GM12874 (cell line): Measurements from ENCODE around the gene ARHGAP22.

Experiments used
- TF ChIP-seq, protein P1 (sequence below): IDR thresholded peaks from 2 replicates; pipeline ENCODE4 v1.5.1; 2011; ENCODE audit warnings: low read depth, mild to moderate bottlenecking, control low read depth, low read length, moderate library complexity; ENCODE audit not compliant: insufficient read depth

ARHGAP22 gene

GRCh38 chr10:48608976-48609375 lies 4.1 kb upstream of the ARHGAP22 start:
- TF ChIP-seq, protein P1, sequence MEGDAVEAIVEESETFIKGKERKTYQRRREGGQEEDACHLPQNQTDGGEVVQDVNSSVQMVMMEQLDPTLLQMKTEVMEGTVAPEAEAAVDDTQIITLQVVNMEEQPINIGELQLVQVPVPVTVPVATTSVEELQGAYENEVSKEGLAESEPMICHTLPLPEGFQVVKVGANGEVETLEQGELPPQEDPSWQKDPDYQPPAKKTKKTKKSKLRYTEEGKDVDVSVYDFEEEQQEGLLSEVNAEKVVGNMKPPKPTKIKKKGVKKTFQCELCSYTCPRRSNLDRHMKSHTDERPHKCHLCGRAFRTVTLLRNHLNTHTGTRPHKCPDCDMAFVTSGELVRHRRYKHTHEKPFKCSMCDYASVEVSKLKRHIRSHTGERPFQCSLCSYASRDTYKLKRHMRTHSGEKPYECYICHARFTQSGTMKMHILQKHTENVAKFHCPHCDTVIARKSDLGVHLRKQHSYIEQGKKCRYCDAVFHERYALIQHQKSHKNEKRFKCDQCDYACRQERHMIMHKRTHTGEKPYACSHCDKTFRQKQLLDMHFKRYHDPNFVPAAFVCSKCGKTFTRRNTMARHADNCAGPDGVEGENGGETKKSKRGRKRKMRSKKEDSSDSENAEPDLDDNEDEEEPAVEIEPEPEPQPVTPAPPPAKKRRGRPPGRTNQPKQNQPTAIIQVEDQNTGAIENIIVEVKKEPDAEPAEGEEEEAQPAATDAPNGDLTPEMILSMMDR = no peak

DNA sequence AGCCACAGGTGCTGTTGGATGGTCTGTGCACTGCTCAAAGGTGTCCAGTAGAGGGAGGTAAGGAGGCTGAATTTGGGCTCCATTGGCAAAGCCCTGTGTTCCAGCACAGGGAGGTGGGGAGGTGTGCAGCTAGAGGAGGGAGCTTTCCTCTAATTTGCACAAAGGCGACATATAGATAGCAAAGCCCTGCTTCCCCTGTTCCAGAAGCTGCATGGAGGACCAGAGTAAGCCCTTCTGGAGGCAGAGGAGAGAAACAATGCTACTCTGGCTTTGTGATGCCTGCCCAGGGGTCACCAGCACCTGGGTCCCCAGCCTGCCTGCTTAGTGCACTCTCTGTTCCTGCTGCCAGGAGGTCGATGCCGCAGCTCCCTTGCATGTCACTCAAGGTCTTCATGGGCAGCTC lies 3.4 kb upstream of the ARHGAP22 start:
- TF ChIP-seq, protein P1 = peak; percentile 89

- TF ChIP-seq, protein P1 = no peak
These were observed 2.7 kb upstream of the ARHGAP22 start for GRCh38 chr10:48607356-48608278.

- TF ChIP-seq, protein P1 = no peak
These were observed 1.9 kb upstream of the ARHGAP22 start for GRCh38 chr10:48606530-48607355.

DNA sequence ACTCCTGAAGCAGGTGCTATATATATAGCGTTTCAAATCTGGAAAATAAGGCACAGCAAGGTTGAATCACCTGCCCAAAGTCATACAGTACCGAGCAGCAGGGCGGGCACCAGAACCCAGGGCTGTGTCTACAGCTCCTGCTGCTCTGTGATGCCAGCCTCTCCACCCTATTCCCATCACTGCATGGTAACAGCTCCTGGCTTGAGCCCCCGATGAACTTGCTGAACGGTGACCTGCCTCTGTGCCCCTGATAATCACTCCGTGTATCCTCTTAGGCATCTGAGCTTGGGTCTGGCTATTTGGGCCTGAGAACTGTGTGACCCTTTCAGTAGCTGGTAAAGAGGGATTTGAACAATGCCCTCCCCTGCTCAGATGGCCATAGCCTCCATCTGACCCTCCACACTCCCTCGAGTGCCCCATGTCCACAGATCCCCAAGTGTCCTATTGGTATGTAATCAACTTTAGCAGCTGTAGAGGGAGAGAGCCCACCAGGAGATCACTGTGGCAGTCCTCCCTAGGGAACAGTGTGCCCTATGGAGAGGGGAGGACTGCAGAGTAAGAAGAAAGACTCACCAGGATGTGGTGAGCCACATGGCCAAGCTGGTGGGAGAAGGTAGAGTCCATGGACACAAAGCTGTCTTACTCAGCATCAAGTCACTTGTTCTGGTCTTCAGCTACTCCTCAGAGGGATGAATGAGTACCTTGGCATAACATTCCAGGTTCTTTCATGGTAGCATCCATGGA lies 1.1 kb upstream of the ARHGAP22 start:
- TF ChIP-seq, protein P1 = no peak

DNA sequence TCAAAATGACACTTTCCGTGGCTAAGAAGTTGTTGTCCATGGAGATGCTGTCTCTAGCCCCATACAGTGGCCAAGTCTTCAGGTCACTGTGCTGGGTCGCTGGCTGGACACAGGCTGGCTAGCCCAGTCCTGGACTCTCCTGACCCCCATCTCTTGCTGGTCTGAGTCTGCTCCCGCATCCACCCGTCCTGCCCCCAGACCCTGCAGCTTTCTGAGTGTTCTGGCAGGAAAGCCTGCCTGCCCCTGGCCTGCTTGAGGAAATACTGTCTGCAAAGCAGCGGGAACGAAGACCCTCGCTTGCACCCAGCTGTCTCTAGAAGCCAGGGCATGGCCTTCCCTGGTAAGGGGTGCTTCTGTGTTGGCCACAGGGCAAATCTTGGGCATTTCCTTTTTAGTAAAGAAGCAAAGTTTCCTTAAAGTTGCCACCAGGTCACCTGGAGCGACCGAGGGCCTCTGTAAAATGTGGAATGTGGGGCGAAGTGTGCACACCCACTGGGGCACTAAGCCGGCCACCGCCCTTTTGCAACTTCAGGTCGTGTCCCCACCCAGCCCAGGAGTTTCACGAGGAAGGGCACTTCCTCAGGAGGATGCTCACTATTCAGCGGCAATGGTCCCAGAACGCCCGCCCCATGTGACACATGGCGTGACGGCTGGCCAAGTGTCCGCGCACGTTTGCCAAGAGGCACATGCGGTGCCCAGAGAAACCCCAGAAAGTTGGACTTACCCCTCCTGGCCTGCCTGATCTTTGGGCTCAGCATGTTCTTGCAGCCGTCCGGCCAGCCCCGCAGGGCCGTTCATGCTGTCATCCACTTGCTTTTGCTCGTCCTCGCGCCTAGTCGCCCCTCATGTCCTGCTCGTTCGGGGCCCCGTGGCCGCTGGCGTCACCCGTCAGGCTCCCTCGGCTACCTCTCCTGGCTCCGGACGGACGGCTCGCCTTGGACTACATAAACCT lies 558 bp downstream of the ARHGAP22 start:
- TF ChIP-seq, protein P1 = no peak
